Stomach (tissue), 9 donors: Measurements from ENCODE around the gene EIF4B. TPM values are rescaled to one million over a fixed set of nuclear protein-coding genes. Genes with fewer than 3 reads are reported as not detected.
"Not testable (repeated sequence)": the region's sequence is repeated elsewhere in the genome, so short reads cannot be mapped to it uniquely, and the experiment has no call there.

Source experiments
- DNase-seq, 2 donors: peaks; one replicate each; pipeline versions ENCODE4 v3.0.0 to v3.0.0-alpha.2; 2013 to 2019
- H3K27ac ChIP-seq, 5 donors: fragments of 200-600 bp in 4 of 5; sonication (generic) in 4 of 5; one replicate each; pipeline ENCODE4 v1.5.1; 2013 to 2019; ENCODE audit warnings: mild to moderate bottlenecking in 1 of 5, moderate library complexity in 1 of 5
- H3K27me3 ChIP-seq, 3 donors: fragments of 200-600 bp; sonication (generic); one replicate each; pipeline ENCODE4 v1.5.1; 2017 to 2019; ENCODE audit warnings: mixed run types in 1 of 3
- H3K36me3 ChIP-seq, 4 donors: fragments of 200-600 bp; sonication (generic); 1 replicate in 3 of 4; 2 replicates in 1 of 4; pipeline ENCODE4 v1.5.1; 2016 to 2019
- H3K4me1 ChIP-seq, 4 donors: fragments of 200-600 bp; sonication (generic); one replicate each; pipeline ENCODE4 v1.5.1; 2016 to 2019
- H3K4me3 ChIP-seq, 4 donors: fragments of 200-600 bp; sonication (generic) in 3 of 4; one replicate each; pipeline ENCODE4 v1.5.1; 2016 to 2019; ENCODE audit warnings: mild to moderate bottlenecking in 1 of 4
- H3K9me3 ChIP-seq, 4 donors: fragments of 200-600 bp; sonication (generic); one replicate each; pipeline ENCODE4 v1.5.1; 2016 to 2019
- CTCF ChIP-seq, 7 experiments: fragments of 450-650 bp in 4 of 7; fragments of 200-600 bp in 3 of 7; sonication (generic) in 3 of 7; IDR thresholded peaks; one replicate each; pipeline ENCODE4 v1.5.1; 2016 to 2019; ENCODE audit warnings: antibody characterized with exemption in 7 of 7, control low read depth in 2 of 7, mild to moderate bottlenecking in 1 of 7
- EP300 ChIP-seq: sonication (generic); formaldehyde crosslinking; IDR thresholded peaks from one replicate; pipeline ENCODE4 v1.6.1; 2017; ENCODE audit warnings: antibody characterized with exemption
- POLR2A ChIP-seq, 4 donors: fragments of 450-650 bp; IDR thresholded peaks; one replicate each; pipeline ENCODE4 v1.6.1; 2016; ENCODE audit warnings: antibody characterized with exemption in 4 of 4, control low read depth in 2 of 4, mild to moderate bottlenecking in 1 of 4, moderate library complexity in 1 of 4
- POLR2AphosphoS5 ChIP-seq, 3 donors: sonication (generic); formaldehyde crosslinking; IDR thresholded peaks; one replicate each; pipeline ENCODE4 v1.6.1; 2016; ENCODE audit warnings: antibody characterized with exemption in 3 of 3
- WGBS, 5 donors: extraction: QIAGEN DNeasy Blood & Tissue Kit in 3 of 5; methylation state at CpG; one replicate each; pipeline versions ENCODE4 v1.1.5 to v1.1.7; 2013 to 2018; 5-methylcytosine and 5-hydroxymethylcytosine counted together
- intact Hi-C: fragments of 100-400 bp; cut with DNase I; formaldehyde crosslinking; loops from one replicate; pipeline ENCODE4 v1.15.1; 2023; ENCODE audit warnings: low total_unique reads
- polyA plus RNA-seq, 3 donors: library from polyadenylated mRNA; stranded (reverse); fragments of 200-250 nt; gene quantifications; one replicate each; pipeline ENCODE4 v1.2.3, GENCODE V29; 2013
- total RNA-seq, 5 donors: library from RNA; depleted of rRNA; stranded (reverse); fragments of >200 nt; gene quantifications; one replicate each; pipeline versions ENCODE4 v1.1.0 to v1.2.3, GENCODE V29; 2014 to 2016
- donor health status: healthy with polysubstance abuse.
- donor health status: Bipolar disorder and iron deficiency.
- donor health status: healthy.

The EIF4B gene
- total and polyA plus RNA-seq, 8 donors = 101 to 833 (median 326) TPM

- Histone ChIP-seq H3K36me3 (no peaks in the 10 kb centered on the region), H3K27ac (peak overlapping the region in 3 of 5 donors; percentile 24 to 66 (median 65)), H3K4me1 (peaks cover 0 to 14% (median 0%) of the 10 kb centered on the region in 4 donors), H3K27me3 (no peaks in the 10 kb centered on the region), H3K9me3 (no peaks in the 10 kb centered on the region), H3K4me3 (no peak overlapping the region)
- 41 to 74% (median 45%) methylated on average over 6 of the region's 6 CpGs for WGBS, 5 donors
- peak in 1 of 2 donors; percentile 63 for DNase-seq
- TF ChIP-seq CTCF (IDR thresholded peaks at IDR 0.05) = no peak
- no peak for TF ChIP-seq POLR2A (IDR thresholded peaks at IDR 0.05)
- TF ChIP-seq EP300 = no peak
- TF ChIP-seq POLR2AphosphoS5 (IDR thresholded peaks at IDR 0.05) = peak in 1 of 3 donors; percentile 50
- intact Hi-C loops = no loop called here
These were observed 17.4 kb upstream of the EIF4B start for GRCh38 chr12:52988898-52989297.

- intact Hi-C loops = no loop called here
- H3K4me1 ChIP-seq = peaks cover 0 to 14% (median 0%) of the 10 kb centered on the region in 4 donors
- H3K36me3 ChIP-seq = no peaks in the 10 kb centered on the region
- no peaks in the 10 kb centered on the region for H3K27me3 ChIP-seq
- WGBS, 5 donors = 85 to 93% (median 87%) methylated on average over 4 of the region's 4 CpGs
- H3K27ac ChIP-seq = no peak overlapping the region
- DNase-seq = no peak
- no peak overlapping the region for H3K4me3 ChIP-seq
- TF ChIP-seq POLR2AphosphoS5 (IDR thresholded peaks at IDR 0.05) = no peak
- no peak for TF ChIP-seq CTCF (IDR thresholded peaks at IDR 0.05)
- no peak for TF ChIP-seq POLR2A (IDR thresholded peaks at IDR 0.05)
- no peak for TF ChIP-seq EP300
- H3K9me3 ChIP-seq = no peaks in the 10 kb centered on the region
These were observed 16.1 kb upstream of the EIF4B start for GRCh38 chr12:52990206-52990605.

GRCh38 chr12:52992240-52992639, 14.0 kb upstream of the EIF4B start:
- H3K36me3 ChIP-seq, DNase-seq, H3K4me3 ChIP-seq, H3K27me3 ChIP-seq, intact Hi-C loops, H3K9me3 ChIP-seq: not testable (repeated sequence)
- H3K27ac ChIP-seq = peak overlapping the region; percentile 24 to 78 (median 62)
- H3K4me1 ChIP-seq = peaks cover 0 to 14% (median 0%) of the 10 kb centered on the region in 4 donors
- WGBS, 5 donors = 87 to 94% (median 93%) methylated on average over 5 of the region's 5 CpGs

- H3K4me1 ChIP-seq = peaks cover 0 to 14% (median 0%) of the 10 kb centered on the region in 4 donors
- peak; percentile 37 to 88 for DNase-seq
- WGBS, 5 donors = 37 to 52% (median 42%) methylated on average over 7 of the region's 7 CpGs
- H3K9me3 ChIP-seq = no peaks in the 10 kb centered on the region
- no peaks in the 10 kb centered on the region for H3K27me3 ChIP-seq
- H3K4me3 ChIP-seq = no peak overlapping the region
- no peaks in the 10 kb centered on the region for H3K36me3 ChIP-seq
- intact Hi-C loops = no loop called here
- H3K27ac ChIP-seq = peak overlapping the region; percentile 24 to 78 (median 62)
- TF ChIP-seq POLR2A (IDR thresholded peaks at IDR 0.05) (no peak), CTCF (IDR thresholded peaks at IDR 0.05) (no peak), POLR2AphosphoS5 (IDR thresholded peaks at IDR 0.05) (peak in 1 of 3 donors; percentile 54), EP300 (no peak)
These were observed 13.3 kb upstream of the EIF4B start for GRCh38 chr12:52992699-52993557.

GRCh38 chr12:52993558-52993869, 12.7 kb upstream of the EIF4B start:
- H3K27ac ChIP-seq = peak overlapping the region in 3 of 5 donors; percentile 62 to 78 (median 64)
- no peak overlapping the region for H3K4me3 ChIP-seq
- intact Hi-C loops = no loop called here
- no peak for DNase-seq
- no peaks in the 10 kb centered on the region for H3K9me3 ChIP-seq
- H3K4me1 ChIP-seq = peaks cover 0 to 14% (median 0%) of the 10 kb centered on the region in 4 donors
- no peaks in the 10 kb centered on the region for H3K36me3 ChIP-seq
- peaks cover 0 to 5% (median 0%) of the 10 kb centered on the region in 3 donors for H3K27me3 ChIP-seq
- TF ChIP-seq POLR2AphosphoS5 (IDR thresholded peaks at IDR 0.05) (no peak), CTCF (IDR thresholded peaks at IDR 0.05) (no peak), POLR2A (IDR thresholded peaks at IDR 0.05) (no peak), EP300 (no peak)
